Ovary (tissue), 3 donors: ENCODE results near the gene B4GAT1.

Experiments used
- POLR2A ChIP-seq: fragments of 450-650 bp; IDR thresholded peaks from one replicate; pipeline ENCODE4 v1.6.1; 2017; ENCODE audit warnings: antibody characterized with exemption, mild to moderate bottlenecking, moderate library complexity
- TF ChIP-seq, protein P1 (sequence below), 3 donors: fragments of 450-650 bp in 2 of 3; fragments of 200-600 bp in 1 of 3; IDR thresholded peaks; one replicate each; pipeline versions ENCODE4 v1.5.1 to v1.8.0; 2016 to 2022; ENCODE audit warnings: antibody characterized with exemption in 3 of 3, mild to moderate bottlenecking in 1 of 3
- donor health status: DM: no; HTN: no; CAD: no.

DNA sequence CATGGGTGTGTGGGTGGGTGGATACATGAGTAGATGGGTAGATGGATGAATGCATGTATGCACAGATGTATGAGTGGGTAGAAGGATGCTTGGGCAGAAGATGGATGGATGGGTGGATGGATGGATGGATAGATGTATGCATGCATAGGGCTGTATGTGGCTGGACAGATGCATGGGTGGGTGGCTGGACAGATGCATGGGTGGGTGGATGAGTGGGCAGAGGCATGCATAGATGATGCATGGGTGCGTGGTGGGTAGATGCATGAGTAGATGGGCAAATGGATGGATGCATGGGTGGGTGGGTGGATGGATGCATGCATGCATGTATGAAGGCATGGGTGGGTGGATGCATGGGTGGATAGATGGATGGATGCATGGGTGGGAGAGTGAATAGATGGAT is 23.7 kb downstream of the B4GAT1 start:
- TF ChIP-seq, protein P1, sequence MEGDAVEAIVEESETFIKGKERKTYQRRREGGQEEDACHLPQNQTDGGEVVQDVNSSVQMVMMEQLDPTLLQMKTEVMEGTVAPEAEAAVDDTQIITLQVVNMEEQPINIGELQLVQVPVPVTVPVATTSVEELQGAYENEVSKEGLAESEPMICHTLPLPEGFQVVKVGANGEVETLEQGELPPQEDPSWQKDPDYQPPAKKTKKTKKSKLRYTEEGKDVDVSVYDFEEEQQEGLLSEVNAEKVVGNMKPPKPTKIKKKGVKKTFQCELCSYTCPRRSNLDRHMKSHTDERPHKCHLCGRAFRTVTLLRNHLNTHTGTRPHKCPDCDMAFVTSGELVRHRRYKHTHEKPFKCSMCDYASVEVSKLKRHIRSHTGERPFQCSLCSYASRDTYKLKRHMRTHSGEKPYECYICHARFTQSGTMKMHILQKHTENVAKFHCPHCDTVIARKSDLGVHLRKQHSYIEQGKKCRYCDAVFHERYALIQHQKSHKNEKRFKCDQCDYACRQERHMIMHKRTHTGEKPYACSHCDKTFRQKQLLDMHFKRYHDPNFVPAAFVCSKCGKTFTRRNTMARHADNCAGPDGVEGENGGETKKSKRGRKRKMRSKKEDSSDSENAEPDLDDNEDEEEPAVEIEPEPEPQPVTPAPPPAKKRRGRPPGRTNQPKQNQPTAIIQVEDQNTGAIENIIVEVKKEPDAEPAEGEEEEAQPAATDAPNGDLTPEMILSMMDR (IDR thresholded peaks at IDR 0.05) = no peak
- no peak for TF ChIP-seq POLR2A
